Activated CD4-positive, alpha-beta T cell treated with anti-CD3 and anti-CD28 coated beads for 1 hour (primary cell): ENCODE data around the gene USP27X.
A peak's percentile ranks its signal among the peaks of the same experiment; 100 is the strongest.

Experiments
- DNase-seq: peaks from one replicate; pipeline ENCODE4 v3.0.0-alpha.2; 2020

USP27X gene

DNA sequence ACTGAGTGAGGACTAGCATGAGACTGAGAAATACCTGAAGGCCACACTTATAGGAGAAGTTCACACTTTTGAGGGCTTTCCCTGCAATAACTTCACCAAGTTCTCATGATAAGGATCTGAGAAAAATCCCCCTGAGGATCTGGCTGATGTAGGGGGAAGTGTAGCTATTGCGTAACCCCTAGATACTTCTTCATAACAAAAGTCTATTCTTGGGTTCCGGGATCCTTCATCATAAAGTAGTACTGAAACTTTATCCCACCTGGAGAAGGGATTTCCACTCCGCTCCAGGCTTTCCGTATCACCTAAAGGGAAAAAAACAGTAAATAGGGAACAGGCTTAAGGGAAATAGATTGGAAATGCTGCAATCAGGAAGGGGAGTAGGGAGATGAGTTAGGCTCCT lies 13.3 kb downstream of the USP27X start:
- no peak for DNase-seq

DNA sequence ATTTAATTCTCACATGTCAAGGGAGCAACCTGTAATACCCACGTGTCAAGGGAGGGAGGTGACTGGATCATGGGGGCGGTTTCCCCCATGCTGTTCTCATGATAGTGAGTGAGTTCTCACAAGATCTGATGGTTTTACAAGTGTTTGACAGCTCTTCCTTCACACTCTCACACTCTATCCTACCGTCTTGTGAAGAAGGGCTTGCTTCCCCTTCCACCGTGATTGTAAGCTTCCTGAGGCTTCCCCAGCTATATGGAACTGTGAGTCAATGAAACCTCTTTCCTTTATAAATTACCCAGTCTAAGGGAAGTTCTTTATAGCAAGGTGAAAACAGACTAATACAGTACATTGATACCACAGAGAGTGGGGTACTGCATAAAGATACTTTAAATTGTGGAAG lies 17.7 kb downstream of the USP27X start:
- no peak for DNase-seq

DNA sequence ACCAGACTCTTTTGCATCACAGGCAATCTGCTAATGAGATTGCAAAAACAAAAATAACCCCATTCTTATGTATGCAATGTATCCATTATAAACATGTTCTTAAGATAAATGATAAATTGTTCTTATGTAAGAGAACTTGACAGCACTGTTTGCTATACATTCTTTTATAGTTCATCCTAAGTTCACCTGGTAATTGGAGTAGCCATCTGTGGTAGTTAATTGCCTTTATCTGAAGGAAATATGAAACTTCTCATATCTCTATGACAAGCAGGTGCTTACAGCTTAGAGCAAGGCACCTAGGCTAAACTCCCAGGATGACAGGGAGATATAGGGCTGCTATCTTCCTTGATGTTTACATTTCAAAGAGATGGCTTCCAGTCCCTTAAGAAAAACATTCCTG lies 21.8 kb downstream of the USP27X start:
- DNase-seq: no peak

DNA sequence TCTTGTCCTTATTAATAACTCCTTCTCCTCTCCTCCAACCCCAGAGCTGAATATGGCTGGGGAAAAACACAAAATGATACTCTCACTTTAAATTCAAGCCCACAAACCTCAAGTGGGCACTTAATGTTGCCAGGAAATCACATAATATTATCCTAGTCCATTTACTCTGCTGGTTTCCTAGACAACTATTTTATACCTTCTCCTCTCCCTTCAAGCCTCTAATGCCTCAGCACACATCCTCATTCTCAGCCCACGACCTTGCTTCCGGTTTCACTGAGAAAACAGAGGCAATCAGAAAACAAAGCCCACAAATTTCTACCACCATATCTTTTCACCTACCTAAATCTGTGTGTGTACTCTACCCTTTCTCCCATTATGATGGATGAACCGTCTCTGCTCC lies 31.1 kb downstream of the USP27X start:
- no peak for DNase-seq

DNA sequence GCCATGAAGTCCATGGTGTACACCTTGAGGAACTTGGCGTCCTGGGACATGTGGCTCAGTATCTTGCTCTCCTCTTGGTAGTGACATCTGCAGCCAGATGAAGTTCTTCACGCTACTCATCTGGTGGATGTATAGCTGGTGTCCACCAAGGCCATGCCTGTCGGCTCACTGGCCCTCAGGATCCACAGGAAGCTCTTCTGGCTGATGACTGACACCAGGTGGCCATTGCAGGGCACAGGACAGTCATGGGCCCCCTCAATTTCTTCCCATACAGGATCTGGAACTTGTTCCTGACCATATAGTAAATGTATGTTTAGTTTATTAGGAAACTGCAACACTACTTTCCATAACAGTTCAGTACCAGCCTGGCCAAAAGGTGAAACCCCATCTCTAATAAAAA lies 32.8 kb downstream of the USP27X start:
- no peak for DNase-seq

DNA sequence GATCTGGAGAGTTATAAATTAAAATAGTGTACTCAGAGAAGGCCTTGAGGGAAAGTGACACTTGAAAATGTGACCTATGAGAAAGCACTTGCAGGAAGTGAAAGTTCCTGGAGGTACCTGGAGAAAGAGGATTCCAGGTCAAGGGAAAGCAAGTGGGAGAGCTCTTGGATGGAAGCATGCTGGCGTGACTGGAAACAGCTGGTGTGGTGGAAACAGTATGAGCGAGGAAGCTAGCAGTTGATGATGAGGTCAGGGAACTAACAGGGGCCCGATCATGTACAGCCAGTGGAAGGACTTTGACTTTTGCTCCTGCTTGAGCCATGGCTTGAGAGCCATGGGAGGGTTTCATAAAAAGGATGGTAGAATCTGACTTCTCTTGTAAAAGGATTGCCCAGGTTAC lies 33.6 kb downstream of the USP27X start:
- DNase-seq: no peak

DNA sequence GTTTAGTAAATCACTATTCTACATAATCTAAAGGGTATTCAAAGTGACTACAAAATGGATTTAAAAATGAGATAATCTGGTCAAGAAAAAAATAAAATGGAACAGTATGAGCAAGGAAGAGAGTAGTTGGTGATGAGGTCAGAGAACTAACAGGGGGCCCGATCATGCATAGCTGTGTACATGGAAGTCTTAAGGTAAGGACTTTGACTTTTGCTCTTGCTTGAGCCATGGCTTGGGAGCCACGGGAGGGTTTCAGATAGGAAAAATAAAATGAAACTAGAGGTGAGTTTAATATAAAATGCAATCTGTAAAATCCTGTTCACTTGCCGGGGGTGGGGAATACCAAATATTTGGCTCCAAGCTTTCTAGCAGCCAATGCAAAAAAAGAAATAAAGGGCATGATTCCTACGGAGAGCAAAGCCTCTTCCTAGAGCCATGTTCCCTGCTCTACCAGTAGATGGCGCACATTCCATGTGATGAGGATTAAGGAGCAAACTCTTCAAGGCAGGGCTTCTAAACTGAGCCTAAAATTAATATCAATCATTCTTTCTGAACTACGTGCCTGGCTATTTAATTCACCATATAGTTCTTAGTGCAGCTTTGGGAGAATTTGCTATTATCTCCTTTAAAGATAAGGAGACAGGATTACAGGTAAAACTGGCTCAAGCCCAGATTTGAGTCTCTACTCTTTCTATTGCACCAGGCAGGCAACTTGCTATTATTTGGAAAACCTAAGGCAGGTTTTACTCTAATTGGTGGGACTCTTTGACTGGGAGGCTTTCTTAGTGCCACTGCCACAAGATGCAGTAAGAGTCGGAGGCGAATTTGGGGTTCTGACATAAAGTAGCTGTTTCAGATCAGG lies 36.3 kb downstream of the USP27X start:
- DNase-seq: peak; percentile 12

DNA sequence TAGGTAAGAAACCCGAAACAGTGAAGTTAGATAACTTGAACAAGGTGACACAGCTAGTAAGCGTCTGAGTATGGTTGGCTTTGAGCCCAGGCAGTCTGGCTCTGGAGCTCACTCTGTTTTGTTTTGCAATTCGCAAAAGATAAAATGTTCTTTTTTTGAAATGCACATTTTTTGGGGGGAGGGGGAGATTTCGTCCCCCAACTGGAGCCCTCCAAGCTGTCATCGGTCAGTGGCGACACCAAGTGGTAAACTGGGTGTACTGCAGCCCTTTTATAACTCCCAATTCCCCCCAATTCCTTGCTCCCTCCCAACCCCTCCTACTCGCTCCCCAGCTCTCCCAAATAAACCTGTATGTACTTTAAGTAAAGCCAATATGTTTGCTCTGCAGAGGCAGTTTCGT lies 40.3 kb downstream of the USP27X start:
- no peak for DNase-seq

DNA sequence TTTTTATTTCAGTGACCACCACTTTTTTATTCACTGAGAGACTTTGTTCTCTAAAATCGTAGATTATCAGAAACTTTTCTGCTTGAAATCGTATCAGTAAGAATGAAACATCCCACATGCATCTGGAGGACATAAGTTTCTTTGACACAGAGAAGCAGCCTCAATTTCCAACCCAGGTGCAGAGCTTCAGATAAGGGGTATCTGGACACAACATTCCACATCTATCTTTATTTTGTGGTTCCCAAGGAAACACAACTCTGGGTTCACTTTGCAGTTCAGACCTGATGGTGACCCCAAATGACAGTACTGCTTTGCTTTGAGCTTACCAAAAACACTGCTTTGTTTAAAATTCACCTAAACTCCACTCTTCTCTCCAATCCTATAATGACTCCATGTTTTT lies 41.8 kb downstream of the USP27X start:
- no peak for DNase-seq

DNA sequence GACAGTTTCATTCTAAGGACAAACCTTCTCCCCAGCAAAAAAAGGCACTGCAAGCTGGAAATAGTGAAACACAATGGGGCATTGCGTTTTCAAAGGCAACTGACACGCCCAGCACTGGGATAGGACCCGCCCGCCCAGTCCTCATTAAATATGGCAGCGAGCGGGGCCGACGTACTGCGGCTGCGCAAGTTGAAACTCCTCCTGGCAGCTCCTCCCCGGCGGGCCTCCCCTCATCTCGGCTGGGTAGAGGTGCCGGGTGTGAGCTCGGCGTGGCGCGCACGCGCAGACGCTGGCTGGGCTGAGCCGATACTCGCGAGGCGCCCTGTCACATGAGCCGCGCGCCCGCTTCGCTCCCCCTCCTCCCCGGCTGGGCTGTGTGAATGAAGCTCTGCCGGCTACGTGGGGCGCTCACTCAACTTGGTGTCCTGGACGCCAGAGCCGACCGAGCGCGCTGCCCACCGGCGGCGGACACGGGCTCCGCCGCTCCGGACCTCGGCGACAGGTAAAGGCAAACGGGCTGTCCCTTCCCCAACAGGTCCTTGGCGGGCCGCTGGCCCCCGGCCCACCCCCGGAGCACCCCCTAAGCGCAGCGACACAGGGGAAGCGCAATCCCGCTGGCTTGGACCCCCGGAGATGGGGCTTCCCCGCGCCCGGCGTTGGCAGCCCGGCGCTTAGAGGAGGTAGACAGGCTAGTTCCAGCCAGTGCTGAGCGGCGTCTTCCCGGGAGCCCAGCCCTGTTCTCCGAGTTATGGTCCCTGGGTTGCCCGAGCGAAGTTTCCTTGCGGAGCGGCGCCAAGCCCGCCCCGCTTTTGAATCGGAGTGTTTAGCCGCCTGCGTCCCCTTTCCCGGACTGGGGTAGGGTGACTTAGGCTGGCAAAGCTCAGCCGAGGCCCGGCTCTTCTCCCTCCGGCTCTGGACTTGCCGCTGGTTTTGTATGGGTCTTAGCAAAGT lies 43.3 kb downstream of the USP27X start, which contains the start of gene CLCN5:
Gene CLCN5 (plus strand): TSS at position 306 of the 951 bp plus-strand sequence. CDS start 2,703 bp downstream, outside the sequence.
- peak; percentile 94 for DNase-seq

DNA sequence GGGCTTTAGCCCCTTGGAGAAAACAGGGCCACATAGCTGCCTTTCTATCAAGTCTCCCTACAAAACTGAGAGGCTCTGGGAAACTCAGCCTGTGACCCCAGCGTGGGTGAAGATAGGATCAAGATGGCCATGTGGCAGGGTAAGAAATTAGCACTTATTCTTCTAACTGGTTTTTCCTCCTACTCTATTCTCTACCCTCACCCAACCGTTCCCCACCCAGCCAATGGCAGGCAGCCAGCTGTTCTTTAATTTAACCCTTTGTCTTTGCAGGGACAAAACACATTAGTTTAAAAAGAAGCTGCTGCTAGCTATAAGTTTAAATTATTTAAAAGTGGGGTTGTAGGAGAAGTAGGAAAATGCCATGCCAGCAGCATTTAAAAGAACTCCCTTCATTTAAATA lies 45.9 kb downstream of the USP27X start:
- no peak for DNase-seq

DNA sequence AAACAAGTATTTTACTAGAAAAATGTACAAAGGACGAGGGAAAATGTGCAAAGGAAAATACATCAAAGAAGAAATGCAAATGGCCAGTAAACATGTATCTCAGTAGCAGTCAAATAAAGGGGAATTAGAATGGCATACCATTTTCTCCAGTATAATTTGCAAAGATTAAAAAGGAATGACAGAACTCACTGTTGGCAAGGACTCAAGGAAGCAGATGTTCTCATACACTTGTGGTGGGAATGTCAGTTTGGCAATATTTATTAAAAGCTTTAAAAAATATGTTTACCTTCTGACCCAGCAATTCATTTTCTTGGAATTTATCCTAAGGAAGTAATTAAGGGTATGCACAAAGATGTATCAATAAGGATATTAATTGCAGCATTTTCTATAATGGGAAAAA lies 50.8 kb downstream of the USP27X start:
- no peak for DNase-seq
